HCT116 (cell line): ENCODE measurements around the gene CDIP1. TPM values are rescaled to one million over a fixed set of nuclear protein-coding genes. Genes with fewer than 3 reads are reported as not detected.

Source experiments
- ATAC-seq: fragments of 200-7000 bp; cut with Tn5 transposase; 2 replicates; pipeline ENCODE4 v1.9.1; 2020; ENCODE audit warnings: mild to moderate bottlenecking, moderate library complexity
- BruUV-seq: library from RNA; stranded (reverse); fragments of 400-500 nt; replicated peaks from 2 replicates; lab custom pipeline; 2021; lab: Mats Ljungman, UMichigan
- CTCF ChIA-PET: fragments of 300-600 bp; sonication (Branson Sonifier 250); formaldehyde crosslinking; loops from one replicate; lab custom pipeline; 2021; ENCODE audit warnings: antibody characterized with exemption; lab: Charles Lee
- POLR2A ChIA-PET: fragments of 300-600, 350-600 bp; sonication (Branson Sonifier 250); formaldehyde crosslinking; loops from one replicate; lab custom pipeline; 2021; ENCODE audit warnings: antibody characterized with exemption; lab: Charles Lee
- RAD21 ChIA-PET, 2 experiments: fragments of 300-600 bp; sonication (Branson Sonifier 250); formaldehyde crosslinking; loops; one replicate each; lab custom pipeline; 2023; ENCODE audit warnings: low total read pairs in 2 of 2; ENCODE audit not compliant: uncharacterized antibody in 2 of 2, unreplicated experiment in 2 of 2, low non-redundant PET in 1 of 2; lab: Charles Lee
- DNase-seq: peaks from one replicate; pipeline ENCODE4 v3.0.0-alpha.2; 2010; ENCODE audit warnings: low read depth, low spot score
- H2AFZ ChIP-seq: fragments of 200-600 bp; shearing (Covaris generic), sonication (generic); 2 replicates; pipeline ENCODE4 v1.6.1; 2017; ENCODE audit warnings: low read depth, mixed run types, mixed read lengths, antibody characterized with exemption, low read length; ENCODE audit not compliant: poor library complexity, severe bottlenecking
- H3K27ac ChIP-seq: 2 replicates; pipeline ENCODE4 v1.5.1; 2012; ENCODE audit warnings: low read depth, low read length
- H3K27me3 ChIP-seq: fragments of 200-600 bp; sonication (generic); 2 replicates; pipeline ENCODE4 v1.6.1; 2016; ENCODE audit warnings: mixed run types, low read length, mixed read lengths; ENCODE audit not compliant: insufficient read depth
- H3K36me3 ChIP-seq, 2 experiments: fragments of 200-500 bp in 1 of 2; fragments of 200-600 bp in 1 of 2; sonication (Bioruptor generic) in 1 of 2; sonication (generic) in 1 of 2; 2 replicates each; pipeline versions ENCODE4 v1.5.1 to v1.6.1; 2014 to 2016; ENCODE audit warnings: low read length in 2 of 2, inconsistent platforms in 1 of 2, mixed read lengths in 1 of 2, mixed run types in 1 of 2; ENCODE audit not compliant: insufficient read depth in 2 of 2, control insufficient read depth in 1 of 2
- H3K4me1 ChIP-seq, 2 experiments: fragments of 200-600 bp in 1 of 2; sonication (generic) in 1 of 2; 2 replicates each; pipeline versions ENCODE4 v1.5.1 to v1.6.1; 2012 to 2017; ENCODE audit warnings: low read length in 2 of 2, inconsistent platforms in 1 of 2, mild to moderate bottlenecking in 1 of 2, mixed read lengths in 1 of 2, mixed run types in 1 of 2, moderate library complexity in 1 of 2; ENCODE audit not compliant: insufficient read depth in 2 of 2, control insufficient read depth in 1 of 2
- H3K4me2 ChIP-seq: fragments of 200-600 bp; sonication (generic); 2 replicates; pipeline ENCODE4 v1.6.1; 2017; ENCODE audit warnings: mixed run types, low read length, mixed read lengths
- H3K4me3 ChIP-seq, 2 experiments: fragments of 200-600 bp in 1 of 2; sonication (generic) in 1 of 2; replicated peaks in 1 of 2; 2 replicates each; pipeline ENCODE4 v1.5.1; 2011 to 2016; ENCODE audit warnings: low read length in 2 of 2, control low read depth in 1 of 2, low read depth in 1 of 2, mild to moderate bottlenecking in 1 of 2, mixed read lengths in 1 of 2, mixed run types in 1 of 2
- H3K79me2 ChIP-seq: fragments of 200-600 bp; sonication (generic); 2 replicates; pipeline ENCODE4 v1.6.1; 2017; ENCODE audit warnings: mild to moderate bottlenecking, mixed run types, low read length, moderate library complexity, mixed read lengths; ENCODE audit not compliant: insufficient read depth
- H3K9ac ChIP-seq: fragments of 200-600 bp; sonication (generic); 2 replicates; pipeline ENCODE4 v1.6.1; 2016; ENCODE audit warnings: low read length, mixed read lengths
- H3K9me2 ChIP-seq: fragments of 200-600 bp; sonication (generic), shearing (Covaris generic); 2 replicates; pipeline ENCODE4 v1.6.1; 2017; ENCODE audit warnings: mixed run types, mild to moderate bottlenecking, moderate library complexity; ENCODE audit not compliant: insufficient read depth
- H3K9me3 ChIP-seq, 2 experiments: fragments of 200-500 bp in 1 of 2; fragments of 200-600 bp in 1 of 2; sonication (Bioruptor generic) in 1 of 2; sonication (generic) in 1 of 2; 2 replicates each; pipeline ENCODE4 v1.6.1; 2014 to 2017; ENCODE audit warnings: low read length in 2 of 2, mixed read lengths in 2 of 2, inconsistent platforms in 1 of 2, low read depth in 1 of 2, mild to moderate bottlenecking in 1 of 2, mixed run types in 1 of 2, moderate library complexity in 1 of 2; ENCODE audit not compliant: control insufficient read depth in 1 of 2, insufficient read depth in 1 of 2
- H4K20me1 ChIP-seq: fragments of 200-600 bp; sonication (generic), shearing (Covaris generic); 2 replicates; pipeline ENCODE4 v1.6.1; 2017; ENCODE audit warnings: mixed run types, mild to moderate bottlenecking, moderate library complexity; ENCODE audit not compliant: insufficient read depth
- CBX3 ChIP-seq: IDR thresholded peaks from 2 replicates; pipeline ENCODE4 v1.6.1; 2012; ENCODE audit warnings: low read depth
- ELF1 ChIP-seq: IDR thresholded peaks from 2 replicates; pipeline ENCODE4 v1.6.1; 2012; ENCODE audit warnings: low read depth, borderline replicate concordance
- EZH2 ChIP-seq: fragments of 200-600 bp; sonication (generic); IDR thresholded peaks from 2 replicates; pipeline ENCODE4 v1.6.1; 2017; ENCODE audit warnings: antibody characterized with exemption, mixed run types
- EZH2phosphoT487 ChIP-seq: fragments of 200-600 bp; IDR thresholded peaks from 2 replicates; pipeline ENCODE4 v1.6.1; 2018; ENCODE audit warnings: antibody characterized with exemption, borderline replicate concordance
- FOSL1 ChIP-seq: IDR thresholded peaks from 2 replicates; pipeline ENCODE4 v1.6.1; 2012; ENCODE audit warnings: low read depth
- SIN3A ChIP-seq: IDR thresholded peaks from 2 replicates; pipeline ENCODE4 v1.6.1; 2012; ENCODE audit warnings: low read depth
- SRF ChIP-seq: IDR thresholded peaks from 2 replicates; pipeline ENCODE4 v1.6.1; 2012; ENCODE audit warnings: low read depth
- YY1 ChIP-seq: IDR thresholded peaks from 2 replicates; pipeline ENCODE4 v1.6.1; 2011; ENCODE audit warnings: low read length, low read depth, moderate library complexity, mild to moderate bottlenecking; ENCODE audit not compliant: insufficient replicate concordance; ENCODE audit errors: extremely low read depth
- ZNF274 ChIP-seq: fragments of 200-500 bp; sonication (Bioruptor generic); IDR thresholded peaks from 2 replicates; pipeline ENCODE4 v1.6.1; 2014; ENCODE audit warnings: mild to moderate bottlenecking, low read depth, low read length, inconsistent platforms
- intact Hi-C: fragments of 100-400 bp; cut with micrococcal nuclease; formaldehyde crosslinking; loops from 2 replicates; pipeline ENCODE4 v1.10.0; 2022
- total RNA-seq: library from RNA; stranded (reverse); gene quantifications from one replicate; pipeline ENCODE4 v1.2.1, GENCODE V29; 2021; ENCODE audit not compliant: unreplicated experiment
- TF ChIP-seq, protein P1 (sequence below): IDR thresholded peaks from 2 replicates; pipeline ENCODE4 v1.6.1; 2011; ENCODE audit warnings: mild to moderate bottlenecking, low read length, moderate library complexity; ENCODE audit not compliant: insufficient replicate concordance; ENCODE audit errors: extremely low read depth
- TF ChIP-seq, protein P2 (sequence below): IDR thresholded peaks from 2 replicates; pipeline ENCODE4 v1.6.1; 2012; ENCODE audit warnings: low read depth

CDIP1 gene
- total RNA-seq, 1 experiment from 2014 or later = 7.2 TPM

DNA sequence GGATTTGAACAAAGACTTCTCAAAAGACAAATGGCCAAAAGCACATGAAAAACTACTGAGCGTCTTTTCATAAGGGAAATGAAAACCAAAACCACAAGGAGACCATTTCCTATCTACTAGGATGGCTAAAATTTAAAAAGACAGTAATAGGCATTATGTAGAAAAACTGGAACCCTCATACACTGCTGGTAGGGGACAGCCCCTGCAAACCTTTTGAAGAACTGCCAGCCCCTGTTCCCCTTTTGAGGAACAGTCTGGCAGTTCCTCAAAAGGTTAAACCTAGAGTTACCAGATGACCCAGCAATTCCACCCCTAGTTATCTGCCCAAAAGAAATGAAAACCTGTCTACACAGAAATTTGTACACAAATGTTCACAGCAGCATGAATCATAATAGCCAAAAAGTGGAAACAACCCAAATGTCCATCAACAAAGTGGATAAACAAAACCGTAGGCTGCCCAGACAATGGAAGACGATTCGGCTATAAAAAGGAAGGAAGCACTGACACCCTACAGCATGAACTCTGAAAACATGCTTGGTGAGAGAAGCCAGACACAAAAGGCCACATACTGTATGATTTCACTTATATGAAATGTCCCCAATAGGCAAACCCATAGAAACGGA, 22.9 kb downstream of the CDIP1 start:
- no peaks in the 10 kb centered on the region for H3K79me2 ChIP-seq
- DNase-seq = no peak
- TF ChIP-seq, protein P1, sequence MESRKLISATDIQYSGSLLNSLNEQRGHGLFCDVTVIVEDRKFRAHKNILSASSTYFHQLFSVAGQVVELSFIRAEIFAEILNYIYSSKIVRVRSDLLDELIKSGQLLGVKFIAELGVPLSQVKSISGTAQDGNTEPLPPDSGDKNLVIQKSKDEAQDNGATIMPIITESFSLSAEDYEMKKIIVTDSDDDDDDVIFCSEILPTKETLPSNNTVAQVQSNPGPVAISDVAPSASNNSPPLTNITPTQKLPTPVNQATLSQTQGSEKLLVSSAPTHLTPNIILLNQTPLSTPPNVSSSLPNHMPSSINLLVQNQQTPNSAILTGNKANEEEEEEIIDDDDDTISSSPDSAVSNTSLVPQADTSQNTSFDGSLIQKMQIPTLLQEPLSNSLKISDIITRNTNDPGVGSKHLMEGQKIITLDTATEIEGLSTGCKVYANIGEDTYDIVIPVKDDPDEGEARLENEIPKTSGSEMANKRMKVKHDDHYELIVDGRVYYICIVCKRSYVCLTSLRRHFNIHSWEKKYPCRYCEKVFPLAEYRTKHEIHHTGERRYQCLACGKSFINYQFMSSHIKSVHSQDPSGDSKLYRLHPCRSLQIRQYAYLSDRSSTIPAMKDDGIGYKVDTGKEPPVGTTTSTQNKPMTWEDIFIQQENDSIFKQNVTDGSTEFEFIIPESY = no peak
- TF ChIP-seq SIN3A (no peak), YY1 (no peak), SRF (no peak), ELF1 (no peak), EZH2phosphoT487 (no peak), CBX3 (no peak), EZH2 (no peak), ZNF274 (no peak), FOSL1 (no peak)
- TF ChIP-seq, protein P2, sequence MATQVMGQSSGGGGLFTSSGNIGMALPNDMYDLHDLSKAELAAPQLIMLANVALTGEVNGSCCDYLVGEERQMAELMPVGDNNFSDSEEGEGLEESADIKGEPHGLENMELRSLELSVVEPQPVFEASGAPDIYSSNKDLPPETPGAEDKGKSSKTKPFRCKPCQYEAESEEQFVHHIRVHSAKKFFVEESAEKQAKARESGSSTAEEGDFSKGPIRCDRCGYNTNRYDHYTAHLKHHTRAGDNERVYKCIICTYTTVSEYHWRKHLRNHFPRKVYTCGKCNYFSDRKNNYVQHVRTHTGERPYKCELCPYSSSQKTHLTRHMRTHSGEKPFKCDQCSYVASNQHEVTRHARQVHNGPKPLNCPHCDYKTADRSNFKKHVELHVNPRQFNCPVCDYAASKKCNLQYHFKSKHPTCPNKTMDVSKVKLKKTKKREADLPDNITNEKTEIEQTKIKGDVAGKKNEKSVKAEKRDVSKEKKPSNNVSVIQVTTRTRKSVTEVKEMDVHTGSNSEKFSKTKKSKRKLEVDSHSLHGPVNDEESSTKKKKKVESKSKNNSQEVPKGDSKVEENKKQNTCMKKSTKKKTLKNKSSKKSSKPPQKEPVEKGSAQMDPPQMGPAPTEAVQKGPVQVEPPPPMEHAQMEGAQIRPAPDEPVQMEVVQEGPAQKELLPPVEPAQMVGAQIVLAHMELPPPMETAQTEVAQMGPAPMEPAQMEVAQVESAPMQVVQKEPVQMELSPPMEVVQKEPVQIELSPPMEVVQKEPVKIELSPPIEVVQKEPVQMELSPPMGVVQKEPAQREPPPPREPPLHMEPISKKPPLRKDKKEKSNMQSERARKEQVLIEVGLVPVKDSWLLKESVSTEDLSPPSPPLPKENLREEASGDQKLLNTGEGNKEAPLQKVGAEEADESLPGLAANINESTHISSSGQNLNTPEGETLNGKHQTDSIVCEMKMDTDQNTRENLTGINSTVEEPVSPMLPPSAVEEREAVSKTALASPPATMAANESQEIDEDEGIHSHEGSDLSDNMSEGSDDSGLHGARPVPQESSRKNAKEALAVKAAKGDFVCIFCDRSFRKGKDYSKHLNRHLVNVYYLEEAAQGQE = no peak
- TF ChIP-seq, all 23 proteins: peak for 0
- Histone ChIP-seq H3K9me2 (no peaks in the 10 kb centered on the region), H3K9ac (no peak overlapping the region), H3K36me3 (peaks cover 7 to 12% of the 10 kb centered on the region in 2 experiments; a peak in 3 of 4 replicates), H3K9me3 (no peaks in the 10 kb centered on the region), H2AFZ (no peak overlapping the region), H3K4me3 (no peak overlapping the region), H3K27ac (no peak overlapping the region), H3K4me2 (no peak overlapping the region), H3K27me3 (no peaks in the 10 kb centered on the region), H4K20me1 (no peaks in the 10 kb centered on the region), H3K4me1 (no peaks in the 10 kb centered on the region)
- no peak for ATAC-seq
- intact Hi-C loops = loop anchor here (10.0 kb wide), 1 partner anchor 139 kb away; no protein-coding TSS in a partner anchor
- ChIA-PET RAD21 (no interaction called here), POLR2A (no interaction called here), CTCF (interaction anchor here (1.3 kb wide), 1 partner anchor 33 kb away, joined by 6 read pairs; no protein-coding TSS in a partner anchor)
- no TSS peak for BruUV-seq
